D721Med (cell line): ENCODE results near the gene SH3RF3.

Experiments
- DNase-seq: peaks from one replicate; pipeline ENCODE4 v3.0.0; 2011; ENCODE audit warnings: low spot score; ENCODE audit not compliant: insufficient read length
- FAIRE-seq: peaks from 2 replicates; lab custom pipeline; 2011; peaks lifted over from hg19 to GRCh38; lab: Jason Lieb, UNC
- TF ChIP-seq, protein P1 (sequence below): IDR thresholded peaks from 2 replicates; pipeline ENCODE4 v1.5.1; 2012; ENCODE audit warnings: mild to moderate bottlenecking, control low read depth; ENCODE audit not compliant: insufficient read depth; ENCODE audit errors: missing control alignments

The SH3RF3 gene

GRCh38 chr2:109382226-109382895, 253.4 kb downstream of the SH3RF3 start:
- FAIRE-seq: no peak

GRCh38 chr2:109382951-109383350, 253.9 kb downstream of the SH3RF3 start:
- TF ChIP-seq, protein P1, sequence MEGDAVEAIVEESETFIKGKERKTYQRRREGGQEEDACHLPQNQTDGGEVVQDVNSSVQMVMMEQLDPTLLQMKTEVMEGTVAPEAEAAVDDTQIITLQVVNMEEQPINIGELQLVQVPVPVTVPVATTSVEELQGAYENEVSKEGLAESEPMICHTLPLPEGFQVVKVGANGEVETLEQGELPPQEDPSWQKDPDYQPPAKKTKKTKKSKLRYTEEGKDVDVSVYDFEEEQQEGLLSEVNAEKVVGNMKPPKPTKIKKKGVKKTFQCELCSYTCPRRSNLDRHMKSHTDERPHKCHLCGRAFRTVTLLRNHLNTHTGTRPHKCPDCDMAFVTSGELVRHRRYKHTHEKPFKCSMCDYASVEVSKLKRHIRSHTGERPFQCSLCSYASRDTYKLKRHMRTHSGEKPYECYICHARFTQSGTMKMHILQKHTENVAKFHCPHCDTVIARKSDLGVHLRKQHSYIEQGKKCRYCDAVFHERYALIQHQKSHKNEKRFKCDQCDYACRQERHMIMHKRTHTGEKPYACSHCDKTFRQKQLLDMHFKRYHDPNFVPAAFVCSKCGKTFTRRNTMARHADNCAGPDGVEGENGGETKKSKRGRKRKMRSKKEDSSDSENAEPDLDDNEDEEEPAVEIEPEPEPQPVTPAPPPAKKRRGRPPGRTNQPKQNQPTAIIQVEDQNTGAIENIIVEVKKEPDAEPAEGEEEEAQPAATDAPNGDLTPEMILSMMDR: no peak
- no peak for DNase-seq
- FAIRE-seq: no peak

More at GRCh38 chr2:109382226-109382895, 253.4 kb downstream of the SH3RF3 start:
- TF ChIP-seq, protein P1: no peak
- no peak for DNase-seq

DNA sequence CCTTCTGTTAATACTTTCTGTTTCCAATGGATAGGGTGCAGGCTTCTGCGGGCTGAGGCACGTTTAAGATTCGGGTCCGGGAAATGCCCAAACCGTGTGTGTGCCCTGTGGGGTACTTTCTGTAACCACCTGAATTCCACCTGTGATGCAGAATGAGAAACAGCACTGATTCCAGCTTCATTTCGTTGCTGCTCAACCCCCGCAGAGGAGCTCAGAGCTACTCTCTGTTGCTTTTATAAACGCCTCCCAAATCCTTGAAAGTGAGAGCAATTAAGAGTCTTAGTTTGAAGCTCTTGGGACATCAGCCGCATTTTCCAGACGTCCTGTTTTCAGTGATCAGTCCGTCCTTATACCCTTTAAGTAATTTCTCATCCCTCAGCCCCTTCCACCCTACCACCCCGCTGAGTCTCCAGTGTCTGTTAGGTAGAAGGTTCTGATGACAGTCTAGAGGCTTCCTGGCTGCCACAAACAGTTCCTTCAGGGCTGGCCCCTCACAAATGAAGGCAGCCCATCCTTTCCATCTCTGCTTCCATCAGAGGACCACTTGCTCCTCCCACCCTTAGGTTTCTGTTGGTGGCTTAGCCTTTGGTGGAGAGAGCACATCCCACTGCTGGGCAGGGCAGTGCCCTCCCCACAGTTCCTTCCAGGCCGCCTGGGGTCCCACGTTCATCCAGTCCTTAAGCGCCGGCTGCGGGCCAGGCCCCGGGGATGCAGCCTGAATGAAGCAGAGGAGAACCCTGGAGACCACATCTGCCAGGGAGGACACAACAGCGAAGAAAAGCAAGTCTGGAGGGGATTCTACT, 254.7 kb downstream of the SH3RF3 start:
- DNase-seq (no peak), FAIRE-seq (no peak)
- TF ChIP-seq, protein P1: no peak

DNA sequence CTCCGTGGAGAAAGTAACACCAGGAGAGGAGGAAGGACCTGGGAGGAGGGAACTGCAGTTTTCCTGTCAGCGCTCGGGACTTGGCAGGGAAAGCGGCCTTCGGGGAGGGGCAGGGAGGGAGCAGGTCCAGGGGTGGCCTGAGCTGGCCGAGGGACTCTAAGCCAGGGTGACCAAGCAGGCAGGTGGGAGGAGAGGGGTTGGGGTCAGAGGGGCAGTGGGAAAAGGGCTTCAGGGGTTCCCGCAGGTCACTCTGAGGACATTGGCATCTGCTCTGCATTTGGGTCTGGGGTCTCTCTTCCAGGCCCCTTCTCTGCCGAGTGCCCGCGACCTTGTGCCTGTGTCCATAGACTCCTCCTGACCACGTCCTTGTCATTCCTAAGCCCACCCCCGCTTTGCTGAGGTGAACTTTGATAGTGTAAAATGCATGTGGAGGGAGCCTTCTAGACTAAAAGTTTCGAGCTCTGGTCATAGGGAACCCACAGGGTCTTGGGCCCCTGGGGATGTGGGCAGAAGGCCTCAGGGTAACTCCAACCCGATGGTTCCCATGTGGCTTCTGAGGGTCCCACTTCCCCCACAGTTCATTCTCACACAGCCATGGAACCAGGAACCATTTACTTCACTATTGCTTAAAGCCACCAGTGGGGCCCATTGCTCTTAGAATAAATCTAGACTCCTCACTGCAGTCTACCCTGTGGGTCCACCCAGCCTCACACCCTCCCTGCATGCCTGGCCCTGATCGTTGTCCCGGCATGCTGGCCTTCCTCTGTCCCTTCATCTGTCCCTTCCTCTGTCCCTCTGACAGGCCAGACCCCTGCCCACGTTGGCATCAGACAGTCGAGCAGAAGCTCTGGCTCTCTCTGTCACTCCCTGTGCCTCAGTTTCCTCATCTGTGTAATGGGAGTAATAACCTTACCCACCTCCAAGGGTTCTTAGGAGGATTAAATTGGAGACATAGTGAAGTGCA, 255.6 kb downstream of the SH3RF3 start:
- DNase-seq: no peak
- no peak for FAIRE-seq
- TF ChIP-seq, protein P1: no peak

- DNase-seq (no peak), FAIRE-seq (no peak)
- TF ChIP-seq, protein P1: no peak
Observed at GRCh38 chr2:109385506-109385905, 256.5 kb downstream of the SH3RF3 start.

GRCh38 chr2:109386004-109386695, 257.1 kb downstream of the SH3RF3 start:
- DNase-seq (no peak), FAIRE-seq (no peak)
- TF ChIP-seq, protein P1: no peak
